Astrocyte of the cerebellum (primary cell): ENCODE results near the gene RACGAP1.

Experiments
- DNase-seq: peaks from one replicate; pipeline ENCODE4 v3.0.0-alpha.2; 2011; ENCODE audit warnings: low read depth
- H3K4me3 ChIP-seq: 2 replicates; pipeline ENCODE4 v1.5.1; 2011; ENCODE audit warnings: mild to moderate bottlenecking, low read depth, low read length, moderate library complexity
- CTCF ChIP-seq: IDR thresholded peaks from 2 replicates; pipeline ENCODE4 v1.5.1; 2012; ENCODE audit warnings: low read length, low read depth, moderate library complexity, mild to moderate bottlenecking; ENCODE audit errors: missing control alignments
- in situ Hi-C: cut with HindIII; loops from 2 replicates; pipeline ENCODE4 v1.10.0; 2017; ENCODE audit warnings: low sequenced_read_pairs

The RACGAP1 gene

GRCh38 chr12:50069069-50069468, 43.8 kb upstream of the RACGAP1 start:
- TF ChIP-seq CTCF, result no peak
- no peak for DNase-seq
- no peak overlapping the region for H3K4me3 ChIP-seq
- in situ Hi-C loops, result loop anchor here (5.0 kb wide), 2 partner anchors 33 to 102 kb away; partner anchors contain the start of gene GPD1

GRCh38 chr12:50066402-50066801, 41.1 kb upstream of the RACGAP1 start:
- no peak for DNase-seq
- in situ Hi-C loops, result loop anchor here (5.0 kb wide), 2 partner anchors 36 to 99 kb away; partner anchors contain the start of gene GPD1
- no peak overlapping the region for H3K4me3 ChIP-seq
- TF ChIP-seq CTCF, result no peak

GRCh38 chr12:50065726-50066310, 40.5 kb upstream of the RACGAP1 start:
- DNase-seq, result no peak
- H3K4me3 ChIP-seq, result no peak overlapping the region
- in situ Hi-C loops, result loop anchor here (5.0 kb wide), 2 partner anchors 36 to 99 kb away; partner anchors contain the start of gene GPD1
- TF ChIP-seq CTCF, result no peak

- H3K4me3 ChIP-seq, result no peak overlapping the region
- no peak for DNase-seq
- TF ChIP-seq CTCF, result no peak
- in situ Hi-C loops, result no loop called here
These were observed 37.6 kb upstream of the RACGAP1 start for GRCh38 chr12:50062728-50063460.

GRCh38 chr12:50061946-50062686, 36.8 kb upstream of the RACGAP1 start:
- DNase-seq, result peak; percentile 79
- no peak overlapping the region for H3K4me3 ChIP-seq
- in situ Hi-C loops, result no loop called here
- TF ChIP-seq CTCF, result no peak

GRCh38 chr12:50061171-50061570, 35.9 kb upstream of the RACGAP1 start:
- no peak for DNase-seq
- TF ChIP-seq CTCF, result no peak
- H3K4me3 ChIP-seq, result no peak overlapping the region
- in situ Hi-C loops, result no loop called here
